H9 (cell line): Measurements from ENCODE around the gene RERE. TPM values are rescaled to one million over a fixed set of nuclear protein-coding genes. Genes with fewer than 3 reads are reported as not detected.
A peak's percentile ranks its signal among the peaks of the same experiment; 100 is the strongest.
"Not testable (repeated sequence)": the region's sequence is repeated elsewhere in the genome, so short reads cannot be mapped to it uniquely, and the experiment has no call there.

Experiments used
- DNase-seq: peaks from one replicate; pipeline ENCODE4 v3.0.0-alpha.2; 2017
- H2AFZ ChIP-seq: one replicate; pipeline ENCODE4 v1.6.1; 2013; ENCODE audit warnings: mild to moderate bottlenecking, low read length, control low read depth, moderate library complexity
- H2AK5ac ChIP-seq: 2 replicates; pipeline ENCODE4 v1.6.1; 2013; ENCODE audit warnings: low read length, control low read depth, mixed read lengths; ENCODE audit not compliant: insufficient read length
- H2BK120ac ChIP-seq: one replicate; pipeline ENCODE4 v1.6.1; 2013; ENCODE audit warnings: low read depth, mild to moderate bottlenecking, low read length, control low read depth, inconsistent platforms; ENCODE audit not compliant: poor library complexity, severe bottlenecking
- H2BK12ac ChIP-seq: 2 replicates; pipeline ENCODE4 v1.6.1; 2013; ENCODE audit warnings: low read length, control low read depth, mixed read lengths, low read depth; ENCODE audit not compliant: insufficient read length
- H2BK15ac ChIP-seq: 2 replicates; pipeline ENCODE4 v1.6.1; 2013; ENCODE audit warnings: low read depth, low read length, control low read depth
- H2BK20ac ChIP-seq: one replicate; pipeline ENCODE4 v1.6.1; 2013; ENCODE audit warnings: low read depth, mild to moderate bottlenecking, low read length, control low read depth, inconsistent platforms; ENCODE audit not compliant: poor library complexity, severe bottlenecking
- H2BK5ac ChIP-seq: 2 replicates; pipeline ENCODE4 v1.6.1; 2013; ENCODE audit warnings: low read length, control low read depth, mixed read lengths; ENCODE audit not compliant: insufficient read length
- H3K14ac ChIP-seq: 2 replicates; pipeline ENCODE4 v1.6.1; 2013; ENCODE audit warnings: low read length, control low read depth; ENCODE audit not compliant: insufficient read depth
- H3K18ac ChIP-seq: 2 replicates; pipeline ENCODE4 v1.6.1; 2013; ENCODE audit warnings: low read depth, mild to moderate bottlenecking, mixed read lengths, low read length, control low read depth; ENCODE audit not compliant: insufficient read length
- H3K23ac ChIP-seq: 2 replicates; pipeline ENCODE4 v1.6.1; 2013; ENCODE audit warnings: low read length, control low read depth, mixed read lengths, low read depth; ENCODE audit not compliant: insufficient read length
- H3K23me2 ChIP-seq: 2 replicates; pipeline ENCODE4 v1.6.1; 2013; ENCODE audit warnings: low read depth, mild to moderate bottlenecking, mixed read lengths, low read length, control low read depth; ENCODE audit not compliant: insufficient read length, poor library complexity, severe bottlenecking
- H3K27ac ChIP-seq: 2 replicates; pipeline ENCODE4 v1.5.1; 2013; ENCODE audit warnings: low read length, control low read depth, mixed read lengths, low read depth; ENCODE audit not compliant: insufficient read length
- H3K27me3 ChIP-seq: 2 replicates; pipeline ENCODE4 v1.6.1; 2013; ENCODE audit warnings: low read length, control low read depth, inconsistent platforms; ENCODE audit not compliant: insufficient read depth
- H3K4ac ChIP-seq: 2 replicates; pipeline ENCODE4 v1.6.1; 2013; ENCODE audit warnings: low read depth, mild to moderate bottlenecking, control low read depth, inconsistent platforms, low read length, moderate library complexity
- H3K4me1 ChIP-seq: 2 replicates; pipeline ENCODE4 v1.6.1; 2013; ENCODE audit warnings: low read length, control low read depth, inconsistent platforms; ENCODE audit not compliant: insufficient read depth
- H3K4me2 ChIP-seq: 2 replicates; pipeline ENCODE4 v1.6.1; 2013; ENCODE audit warnings: low read length, control low read depth, mixed read lengths; ENCODE audit not compliant: insufficient read length, insufficient read depth
- H3K56ac ChIP-seq: 2 replicates; pipeline ENCODE4 v1.6.1; 2013; ENCODE audit warnings: low read depth, mild to moderate bottlenecking, mixed read lengths, low read length, control low read depth; ENCODE audit not compliant: insufficient read length
- H3K79me1 ChIP-seq: 2 replicates; pipeline ENCODE4 v1.6.1; 2013; ENCODE audit warnings: low read depth, mild to moderate bottlenecking, moderate library complexity, low read length, control low read depth, inconsistent platforms; ENCODE audit not compliant: insufficient read depth, poor library complexity, severe bottlenecking
- H3K79me2 ChIP-seq: 2 replicates; pipeline ENCODE4 v1.6.1; 2013; ENCODE audit warnings: low read length, control low read depth, inconsistent platforms; ENCODE audit not compliant: insufficient read depth
- H3K9ac ChIP-seq: 2 replicates; pipeline ENCODE4 v1.6.1; 2013; ENCODE audit warnings: low read length, control low read depth, mixed read lengths; ENCODE audit not compliant: insufficient read length; ENCODE audit errors: extremely low read depth
- H3K9me3 ChIP-seq: one replicate; pipeline ENCODE4 v1.6.1; 2013; ENCODE audit warnings: low read depth, low read length, inconsistent platforms; ENCODE audit not compliant: control insufficient read depth
- H3T11ph ChIP-seq: one replicate; pipeline ENCODE4 v1.6.1; 2013; ENCODE audit warnings: mild to moderate bottlenecking, low read length, control low read depth, inconsistent platforms
- H4K20me1 ChIP-seq: one replicate; pipeline ENCODE4 v1.6.1; 2013; ENCODE audit not compliant: control insufficient read depth, insufficient read length, insufficient read depth
- H4K5ac ChIP-seq: 2 replicates; pipeline ENCODE4 v1.6.1; 2013; ENCODE audit warnings: low read depth, mild to moderate bottlenecking, mixed read lengths, low read length, control low read depth; ENCODE audit not compliant: insufficient read length
- H4K8ac ChIP-seq: replicated peaks from 2 replicates; pipeline ENCODE4 v1.6.1; 2013; ENCODE audit warnings: low read length, control low read depth, mixed read lengths, low read depth; ENCODE audit not compliant: insufficient read length
- H4K91ac ChIP-seq: 2 replicates; pipeline ENCODE4 v1.6.1; 2013; ENCODE audit warnings: low read depth, mild to moderate bottlenecking, moderate library complexity, mixed read lengths, low read length, control low read depth; ENCODE audit not compliant: insufficient read length
- H3K27ac Mint-ChIP-seq, 3 experiments: 2 replicates in 2 of 3; 3 replicates in 1 of 3; pipeline ENCODE4 v1.8.0; 2020 to 2021; ENCODE audit warnings: mixed read lengths in 3 of 3, mild to moderate bottlenecking in 1 of 3, moderate library complexity in 1 of 3
- H3K27me3 Mint-ChIP-seq: 2 replicates; pipeline ENCODE4 v1.8.0; 2021; ENCODE audit warnings: low read depth, mild to moderate bottlenecking, moderate library complexity, mixed read lengths
- H3K36me3 Mint-ChIP-seq, 3 experiments: 2 replicates in 2 of 3; 3 replicates in 1 of 3; pipeline ENCODE4 v1.8.0; 2020 to 2021; ENCODE audit warnings: low read depth in 3 of 3, mixed read lengths in 3 of 3; ENCODE audit not compliant: insufficient read depth in 1 of 3
- H3K4me1 Mint-ChIP-seq, 2 experiments: 2 replicates each; pipeline ENCODE4 v1.8.0; 2020; ENCODE audit warnings: mixed read lengths in 2 of 2
- H3K4me3 Mint-ChIP-seq, 2 experiments: 2 replicates in 1 of 2; 3 replicates in 1 of 2; pipeline ENCODE4 v1.8.0; 2020 to 2021; ENCODE audit warnings: mild to moderate bottlenecking in 2 of 2, mixed read lengths in 2 of 2, moderate library complexity in 1 of 2
- H3K9me3 Mint-ChIP-seq, 2 experiments: 2 replicates in 1 of 2; 3 replicates in 1 of 2; pipeline ENCODE4 v1.8.0; 2020; ENCODE audit warnings: mild to moderate bottlenecking in 2 of 2, mixed read lengths in 2 of 2, moderate library complexity in 1 of 2
- WGBS: extraction: QIAGEN DNeasy Blood & Tissue Kit; methylation state at CpG from one replicate; pipeline ENCODE4 v1.1.7; 2013; ENCODE audit warnings: missing lambda C conversion rate, low lambda C conversion rate, mixed read lengths; ENCODE audit not compliant: insufficient read length; ENCODE audit errors: extremely low coverage; 5-methylcytosine and 5-hydroxymethylcytosine counted together
- total RNA-seq: library from RNA; stranded (reverse); gene quantifications from 2 replicates; pipeline ENCODE4 v1.2.1, GENCODE V29; 2021
- TF ChIP-seq, protein P1 (sequence below): fragments of 200-600 bp; sonication (generic); conservative IDR thresholded peaks from 3 replicates; pipeline ENCODE4 v1.8.0; 2021; ENCODE audit warnings: antibody characterized with exemption, mild to moderate bottlenecking

Gene RERE
- total RNA-seq, 1 experiment from 2014 or later, result 103 TPM

- H3K79me2 ChIP-seq, result no peaks in the 10 kb centered on the region; the same call in 1 of the 2 replicates
- H3K4me2 ChIP-seq, result no peak overlapping the region
- H3K27me3 Mint-ChIP-seq, result no peaks in the 10 kb centered on the region
- WGBS, result no CpG with 5 or more reads among the region's 4 CpGs
- H4K91ac ChIP-seq, result no peak overlapping the region
- peaks cover 5% of the 10 kb centered on the region for H3K9me3 ChIP-seq
- no peak overlapping the region for H3K23ac ChIP-seq
- no peak overlapping the region for H2BK120ac ChIP-seq
- no peak overlapping the region for H3K18ac ChIP-seq
- no peak overlapping the region for H3K9ac ChIP-seq
- H3K4me1 Mint-ChIP-seq, result peaks cover 16 to 20% of the 10 kb centered on the region in 2 experiments
- H3K4me1 ChIP-seq, result peaks cover 5% of the 10 kb centered on the region; the same call in 1 of the 2 replicates
- no peak overlapping the region for H2BK20ac ChIP-seq
- peaks cover 14 to 20% (median 14%) of the 10 kb centered on the region in 3 experiments for H3K36me3 Mint-ChIP-seq
- H3K27ac ChIP-seq, result no peak overlapping the region
- H2BK15ac ChIP-seq, result no peak overlapping the region
- H3K4ac ChIP-seq, result no peak overlapping the region
- H3K56ac ChIP-seq, result no peak overlapping the region
- H3K23me2 ChIP-seq, result no peaks in the 10 kb centered on the region
- no peak overlapping the region for H3T11ph ChIP-seq
- no peak overlapping the region for H3K4me3 Mint-ChIP-seq
- no peak overlapping the region for H2BK5ac ChIP-seq
- H4K5ac ChIP-seq, result no peak overlapping the region
- DNase-seq, result no peak
- peaks cover 16 to 18% of the 10 kb centered on the region in 2 experiments for H3K9me3 Mint-ChIP-seq
- no peak overlapping the region for H2BK12ac ChIP-seq
- no peaks in the 10 kb centered on the region for H3K27me3 ChIP-seq
- H3K79me1 ChIP-seq, result peaks cover 7% of the 10 kb centered on the region
- H2AK5ac ChIP-seq, result no peak overlapping the region
- H4K8ac ChIP-seq, result no peak overlapping the region
- H3K14ac ChIP-seq, result no peak overlapping the region
- H2AFZ ChIP-seq, result no peak overlapping the region
- TF ChIP-seq, protein P1, sequence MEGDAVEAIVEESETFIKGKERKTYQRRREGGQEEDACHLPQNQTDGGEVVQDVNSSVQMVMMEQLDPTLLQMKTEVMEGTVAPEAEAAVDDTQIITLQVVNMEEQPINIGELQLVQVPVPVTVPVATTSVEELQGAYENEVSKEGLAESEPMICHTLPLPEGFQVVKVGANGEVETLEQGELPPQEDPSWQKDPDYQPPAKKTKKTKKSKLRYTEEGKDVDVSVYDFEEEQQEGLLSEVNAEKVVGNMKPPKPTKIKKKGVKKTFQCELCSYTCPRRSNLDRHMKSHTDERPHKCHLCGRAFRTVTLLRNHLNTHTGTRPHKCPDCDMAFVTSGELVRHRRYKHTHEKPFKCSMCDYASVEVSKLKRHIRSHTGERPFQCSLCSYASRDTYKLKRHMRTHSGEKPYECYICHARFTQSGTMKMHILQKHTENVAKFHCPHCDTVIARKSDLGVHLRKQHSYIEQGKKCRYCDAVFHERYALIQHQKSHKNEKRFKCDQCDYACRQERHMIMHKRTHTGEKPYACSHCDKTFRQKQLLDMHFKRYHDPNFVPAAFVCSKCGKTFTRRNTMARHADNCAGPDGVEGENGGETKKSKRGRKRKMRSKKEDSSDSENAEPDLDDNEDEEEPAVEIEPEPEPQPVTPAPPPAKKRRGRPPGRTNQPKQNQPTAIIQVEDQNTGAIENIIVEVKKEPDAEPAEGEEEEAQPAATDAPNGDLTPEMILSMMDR, result no peak
- H4K20me1 ChIP-seq, result peaks cover 2% of the 10 kb centered on the region
- H3K27ac Mint-ChIP-seq, result peak overlapping the region in 2 of 3 experiments; percentile 61 to 84; a peak in 2 of 7 replicates
These were observed 89.6 kb downstream of the RERE start for GRCh38 chr1:8727809-8728213.

DNA sequence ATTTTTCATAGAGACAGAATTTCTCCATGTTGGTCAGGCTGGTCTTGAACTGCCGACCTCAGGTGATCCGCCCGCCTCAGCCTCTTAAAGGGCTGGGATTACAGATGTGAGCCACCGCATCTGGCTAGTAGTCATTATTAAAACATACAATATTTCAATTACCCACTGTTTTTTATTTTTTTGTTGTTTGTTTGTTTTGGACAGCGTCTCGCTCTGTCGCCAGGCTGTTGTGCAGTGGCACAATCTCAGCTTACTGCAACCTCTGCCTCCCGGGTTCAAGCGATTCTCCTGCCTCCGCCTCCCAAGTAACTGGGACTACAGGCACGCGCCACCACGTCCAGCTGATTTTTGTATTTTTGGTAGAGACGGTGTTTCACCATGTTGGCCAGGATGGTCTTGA is 90.1 kb downstream of the RERE start:
- not testable (repeated sequence) for H3K79me1 ChIP-seq, H3K4ac ChIP-seq, H3K23me2 ChIP-seq, H3K9ac ChIP-seq, H3K14ac ChIP-seq, H2BK120ac ChIP-seq, H2BK20ac ChIP-seq, H3K27me3 Mint-ChIP-seq, H3K79me2 ChIP-seq, H3K4me3 Mint-ChIP-seq, H3K23ac ChIP-seq, H3T11ph ChIP-seq, H3K4me1 ChIP-seq, H4K91ac ChIP-seq, H3K27me3 ChIP-seq, H2BK5ac ChIP-seq, H3K4me2 ChIP-seq, H3K9me3 ChIP-seq, H4K5ac ChIP-seq, H4K8ac ChIP-seq, H2AFZ ChIP-seq, H2BK15ac ChIP-seq, H2AK5ac ChIP-seq, H4K20me1 ChIP-seq, H3K18ac ChIP-seq, H3K27ac ChIP-seq, DNase-seq, H3K56ac ChIP-seq, H2BK12ac ChIP-seq
- H3K4me1 Mint-ChIP-seq, result peaks cover 17 to 20% of the 10 kb centered on the region in 2 experiments
- peaks cover 11 to 18% (median 13%) of the 10 kb centered on the region in 3 experiments for H3K36me3 Mint-ChIP-seq
- H3K27ac Mint-ChIP-seq, result peak overlapping the region in 1 of 3 experiments; percentile 84; a peak in 2 of 7 replicates
- H3K9me3 Mint-ChIP-seq, result peaks cover 14 to 15% of the 10 kb centered on the region in 2 experiments
- no CpG with 5 or more reads among the region's 14 CpGs for WGBS
